Fibroblast of the aortic adventitia (primary cell): ENCODE data around the gene TCF4. TPM values are rescaled to one million over a fixed set of nuclear protein-coding genes. Genes with fewer than 3 reads are reported as not detected.

ENCODE experiments used
- DNase-seq: peaks from one replicate; pipeline ENCODE4 v3.0.0-alpha.2; 2010; ENCODE audit warnings: low read depth
- H3K4me3 ChIP-seq: 2 replicates; pipeline ENCODE4 v1.5.1; 2011; ENCODE audit warnings: low read depth, mild to moderate bottlenecking, control low read depth, low read length, moderate library complexity
- total RNA-seq: library from RNA; depleted of rRNA; stranded (reverse); fragments of >200 nt; gene quantifications from 2 replicates; pipeline ENCODE4 v1.2.3, GENCODE V29; 2012; ENCODE audit warnings: low replicate concordance
- TF ChIP-seq, protein P1 (sequence below): IDR thresholded peaks from 2 replicates; pipeline ENCODE4 v1.5.1; 2011; ENCODE audit warnings: mild to moderate bottlenecking, low read length, control low read depth, inconsistent platforms; ENCODE audit not compliant: insufficient read depth

Gene TCF4
- total RNA-seq, 1 donor = 105 TPM

DNA sequence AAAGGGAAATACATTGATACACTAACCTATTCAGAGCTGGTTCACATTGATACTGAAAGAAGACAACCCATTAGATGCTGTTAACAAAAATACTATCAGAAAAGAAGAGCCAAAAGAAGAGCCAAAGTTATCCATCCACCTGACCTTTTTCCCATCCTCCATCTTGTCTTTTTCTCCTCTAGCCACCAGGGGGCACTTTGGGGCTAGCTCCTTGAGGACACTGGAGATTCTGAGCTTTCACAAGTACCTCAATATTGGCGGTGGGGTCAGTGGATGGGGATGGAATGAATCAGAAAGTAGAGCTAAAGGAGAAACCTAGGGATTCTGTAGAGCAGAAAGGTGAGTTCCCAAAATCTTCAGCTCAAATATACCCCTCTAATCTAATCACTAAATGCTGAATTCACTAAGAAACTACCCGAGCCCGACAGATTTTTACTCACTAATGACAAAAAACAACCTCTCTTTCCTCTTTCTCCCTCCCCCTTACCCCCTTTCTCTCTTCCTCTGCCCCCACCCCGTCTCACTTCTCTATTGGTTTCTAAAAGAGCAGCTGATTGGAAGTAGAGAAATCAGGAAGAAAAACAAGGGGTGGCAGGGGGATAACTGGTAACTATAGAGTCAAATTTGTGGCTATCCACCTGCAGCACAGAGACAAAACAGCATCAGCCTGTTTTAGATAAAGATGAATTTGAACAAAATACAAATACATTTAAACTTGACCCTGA lies 203.3 kb downstream of the TCF4 start:
- TF ChIP-seq, protein P1, sequence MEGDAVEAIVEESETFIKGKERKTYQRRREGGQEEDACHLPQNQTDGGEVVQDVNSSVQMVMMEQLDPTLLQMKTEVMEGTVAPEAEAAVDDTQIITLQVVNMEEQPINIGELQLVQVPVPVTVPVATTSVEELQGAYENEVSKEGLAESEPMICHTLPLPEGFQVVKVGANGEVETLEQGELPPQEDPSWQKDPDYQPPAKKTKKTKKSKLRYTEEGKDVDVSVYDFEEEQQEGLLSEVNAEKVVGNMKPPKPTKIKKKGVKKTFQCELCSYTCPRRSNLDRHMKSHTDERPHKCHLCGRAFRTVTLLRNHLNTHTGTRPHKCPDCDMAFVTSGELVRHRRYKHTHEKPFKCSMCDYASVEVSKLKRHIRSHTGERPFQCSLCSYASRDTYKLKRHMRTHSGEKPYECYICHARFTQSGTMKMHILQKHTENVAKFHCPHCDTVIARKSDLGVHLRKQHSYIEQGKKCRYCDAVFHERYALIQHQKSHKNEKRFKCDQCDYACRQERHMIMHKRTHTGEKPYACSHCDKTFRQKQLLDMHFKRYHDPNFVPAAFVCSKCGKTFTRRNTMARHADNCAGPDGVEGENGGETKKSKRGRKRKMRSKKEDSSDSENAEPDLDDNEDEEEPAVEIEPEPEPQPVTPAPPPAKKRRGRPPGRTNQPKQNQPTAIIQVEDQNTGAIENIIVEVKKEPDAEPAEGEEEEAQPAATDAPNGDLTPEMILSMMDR = peak; percentile 74
- H3K4me3 ChIP-seq = no peak overlapping the region
- DNase-seq = peak; percentile 57

DNA sequence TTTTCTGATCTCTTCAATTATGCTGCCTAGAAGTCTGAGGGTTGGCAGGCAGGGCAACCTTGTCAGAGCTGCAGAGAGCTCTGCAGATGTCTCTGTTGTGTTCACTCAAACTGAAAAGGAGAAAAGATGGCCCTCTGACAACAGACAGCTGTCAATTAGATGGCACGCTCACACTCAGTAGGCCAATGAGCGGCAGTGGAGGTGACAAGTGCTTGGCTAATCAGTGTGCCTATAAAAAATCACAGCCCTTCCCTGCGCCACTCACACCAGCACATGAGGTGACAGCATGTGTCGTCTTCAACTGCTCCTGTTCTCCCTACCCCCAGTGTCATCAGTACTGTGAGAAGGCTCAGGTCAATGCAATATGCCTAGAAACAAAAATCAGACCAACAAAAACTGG lies 203.9 kb downstream of the TCF4 start:
- TF ChIP-seq, protein P1 = no peak
- no peak overlapping the region for H3K4me3 ChIP-seq
- no peak for DNase-seq

DNA sequence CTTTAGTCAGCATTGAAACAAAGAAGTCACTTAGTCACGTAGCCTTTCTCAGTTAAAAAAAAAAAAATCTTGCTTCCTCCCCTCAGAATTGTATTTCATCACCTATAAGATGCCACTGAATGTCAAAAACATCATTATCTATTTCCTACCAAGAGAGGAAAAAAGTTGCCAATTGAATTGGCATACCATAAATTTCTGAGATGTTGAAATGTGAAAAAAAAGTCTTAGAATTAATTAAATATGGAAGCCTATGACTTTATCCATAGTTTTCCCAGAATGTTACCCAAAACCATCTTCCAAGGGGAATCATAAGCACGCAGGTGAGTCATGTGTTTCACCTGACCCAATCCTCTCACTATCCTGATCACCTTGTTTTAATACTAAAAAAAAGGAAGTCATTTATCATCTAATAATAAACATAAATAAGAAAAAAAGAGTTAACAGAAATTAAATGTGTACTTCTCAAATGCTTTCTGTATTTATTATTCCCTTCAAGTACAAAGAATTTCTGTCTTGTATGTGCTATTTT lies 205.7 kb downstream of the TCF4 start:
- TF ChIP-seq, protein P1 = no peak
- DNase-seq = no peak
- no peak overlapping the region for H3K4me3 ChIP-seq

DNA sequence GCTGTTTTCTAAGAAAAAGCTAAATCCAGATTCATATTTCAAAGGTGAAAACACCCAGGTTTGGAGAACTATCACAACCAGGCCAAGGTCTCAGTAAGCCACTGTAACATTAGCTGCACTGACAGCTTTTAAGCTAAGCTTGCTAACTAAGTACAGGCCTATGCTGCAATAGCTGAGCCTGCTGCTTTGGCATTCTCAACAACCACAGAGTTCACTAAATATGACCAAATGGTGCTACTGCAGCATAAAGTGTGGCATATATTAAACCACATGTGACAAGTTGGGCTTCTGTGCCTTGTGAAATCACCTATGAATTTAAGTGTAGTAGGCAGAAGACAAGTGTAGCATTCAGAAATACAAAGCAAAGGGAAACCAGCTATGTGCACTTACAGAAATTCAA lies 206.7 kb downstream of the TCF4 start:
- peak; percentile 44 for DNase-seq
- H3K4me3 ChIP-seq = no peak overlapping the region
- TF ChIP-seq, protein P1 = no peak

DNA sequence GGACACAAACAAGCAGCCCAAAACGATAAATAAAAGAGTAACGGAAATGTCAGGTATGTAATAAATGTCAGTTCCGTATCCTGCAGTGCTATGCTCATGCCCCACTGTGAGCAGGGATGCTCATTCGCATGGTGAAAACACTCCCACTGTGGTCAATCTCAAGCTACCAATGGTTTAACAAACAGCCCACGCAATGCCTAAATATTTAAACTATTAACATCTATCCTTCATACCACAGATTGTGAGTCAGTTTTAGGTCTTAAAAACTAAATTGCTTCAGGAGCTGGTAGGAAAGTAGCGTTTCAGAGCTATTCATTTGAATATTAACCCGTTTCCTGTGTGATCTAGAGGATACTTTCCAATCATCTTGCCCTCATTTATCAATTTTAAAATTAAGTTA lies 207.4 kb downstream of the TCF4 start:
- no peak for DNase-seq
- TF ChIP-seq, protein P1 = no peak
- H3K4me3 ChIP-seq = no peak overlapping the region

DNA sequence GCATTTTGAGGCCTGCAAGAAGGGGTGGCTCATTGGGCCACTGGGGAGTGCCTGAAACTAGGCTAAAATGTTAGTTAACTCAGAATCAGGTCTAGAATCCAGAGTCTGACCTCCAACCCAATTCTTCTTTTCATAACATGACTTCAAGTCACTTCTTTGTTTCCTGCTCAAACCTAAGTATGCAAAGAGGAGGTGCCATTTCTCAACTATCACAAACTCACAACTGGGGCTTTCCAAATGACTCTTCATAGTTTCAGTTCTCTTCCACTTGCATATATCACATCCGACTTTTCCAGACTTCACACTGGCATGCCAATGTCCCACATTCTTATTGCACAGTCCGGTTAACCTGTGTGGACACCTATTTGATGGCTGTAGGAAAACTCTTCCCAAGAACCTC lies 211.6 kb downstream of the TCF4 start:
- no peak overlapping the region for H3K4me3 ChIP-seq
- no peak for DNase-seq
- TF ChIP-seq, protein P1 = no peak
